Endodermal cell (in vitro differentiated cells): Measurements from ENCODE around the gene LPAR5. TPM values are rescaled to one million over a fixed set of nuclear protein-coding genes. Genes with fewer than 3 reads are reported as not detected.

ENCODE experiments used
- DNase-seq: peaks from one replicate; pipeline ENCODE4 v3.0.0-alpha.2; 2017
- H3K27ac ChIP-seq: 2 replicates; pipeline ENCODE4 v1.5.1; 2013; ENCODE audit warnings: mild to moderate bottlenecking, low read depth, low read length, moderate library complexity
- H3K27me3 ChIP-seq: 2 replicates; pipeline ENCODE4 v1.6.1; 2013; ENCODE audit warnings: mild to moderate bottlenecking, low read length, moderate library complexity; ENCODE audit not compliant: insufficient read depth, control insufficient read depth, poor library complexity, severe bottlenecking
- H3K36me3 ChIP-seq: 2 replicates; pipeline ENCODE4 v1.7.0; 2013; ENCODE audit warnings: mild to moderate bottlenecking, low read length, moderate library complexity; ENCODE audit not compliant: control insufficient read depth, insufficient read depth
- H3K4me1 ChIP-seq: one replicate; pipeline ENCODE4 v1.7.0; 2013; ENCODE audit warnings: low read length; ENCODE audit not compliant: control insufficient read depth, insufficient read depth
- H3K4me3 ChIP-seq: 2 replicates; pipeline ENCODE4 v1.5.1; 2013; ENCODE audit warnings: mild to moderate bottlenecking, low read length, moderate library complexity
- H3K9ac ChIP-seq: 2 replicates; pipeline ENCODE4 v1.6.1; 2013; ENCODE audit warnings: mild to moderate bottlenecking, low read length, moderate library complexity; ENCODE audit not compliant: poor library complexity, severe bottlenecking; ENCODE audit errors: extremely low read depth
- H3K9me3 ChIP-seq: 2 replicates; pipeline ENCODE4 v1.6.1; 2013; ENCODE audit warnings: mild to moderate bottlenecking, low read length, moderate library complexity; ENCODE audit not compliant: control insufficient read depth
- H3K27ac Mint-ChIP-seq: 2 replicates; pipeline ENCODE4 v1.8.0; 2020; ENCODE audit warnings: mixed read lengths
- H3K27me3 Mint-ChIP-seq: 2 replicates; pipeline ENCODE4 v1.8.0; 2021; ENCODE audit warnings: mild to moderate bottlenecking, mixed read lengths; ENCODE audit not compliant: insufficient read depth
- H3K36me3 Mint-ChIP-seq: 2 replicates; pipeline ENCODE4 v1.8.0; 2020; ENCODE audit warnings: low read depth, mixed read lengths
- H3K4me1 Mint-ChIP-seq: 2 replicates; pipeline ENCODE4 v1.8.0; 2020; ENCODE audit warnings: mixed read lengths
- H3K4me3 Mint-ChIP-seq: 2 replicates; pipeline ENCODE4 v1.8.0; 2020; ENCODE audit warnings: mild to moderate bottlenecking, moderate library complexity, mixed read lengths
- H3K9me3 Mint-ChIP-seq: 2 replicates; pipeline ENCODE4 v1.8.0; 2020; ENCODE audit warnings: mild to moderate bottlenecking, mixed read lengths
- CTCF ChIP-seq: fragments of 200-600 bp; sonication (generic); conservative IDR thresholded peaks from 2 replicates; pipeline ENCODE4 v1.5.0; 2021; ENCODE audit warnings: antibody characterized with exemption, mild to moderate bottlenecking
- WGBS, 2 experiments: methylation state at CpG; one replicate each; pipeline versions ENCODE4 v1.1.5 to v1.1.7; 2013; ENCODE audit warnings: missing lambda C conversion rate in 2 of 2, mixed read lengths in 1 of 2; ENCODE audit not compliant: insufficient coverage in 1 of 2, insufficient read length in 1 of 2; 5-methylcytosine and 5-hydroxymethylcytosine counted together
- total RNA-seq, 2 donors: library from RNA; stranded (reverse); fragmentation: NEBNext Ultra II Directional in 1 of 2; extraction: Animal tissue kit (Norgen Biotek cat#: 25700) in 1 of 2; gene quantifications; 2 replicates in 1 of 2; 3 replicates in 1 of 2; pipeline ENCODE4 v1.2.1, GENCODE V29; 2021

LPAR5 gene
- total RNA-seq, 2 donors from 2014 or later: 0.24 to 0.73 TPM

GRCh38 chr12:6613776-6614512 lies 21.8 kb downstream of the LPAR5 start:
- Histone ChIP-seq H3K4me3 (no peak overlapping the region), H3K36me3 (no peaks in the 10 kb centered on the region), H3K9ac (peak overlapping the region; percentile 30), H3K27ac (peak overlapping the region; percentile 93), H3K4me1 (peaks cover 14% of the 10 kb centered on the region), H3K9me3 (no peaks in the 10 kb centered on the region), H3K27me3 (peaks cover under 1% of the 10 kb centered on the region)
- Mint-ChIP-seq H3K9me3 (no peaks in the 10 kb centered on the region), H3K36me3 (no peaks in the 10 kb centered on the region), H3K4me1 (peaks cover 26% of the 10 kb centered on the region), H3K27me3 (peaks cover 7% of the 10 kb centered on the region), H3K27ac (peak overlapping the region; percentile 71), H3K4me3 (peak overlapping the region; percentile 40)
- peak; percentile 99 for DNase-seq
- peak; percentile 65 for TF ChIP-seq CTCF
- WGBS, 2 experiments: 16 to 19% methylated on average over 11 to 18 of the region's 21 CpGs

- Mint-ChIP-seq H3K4me3 (peak overlapping the region; percentile 40), H3K27ac (peak overlapping the region; percentile 77), H3K4me1 (peaks cover 26% of the 10 kb centered on the region), H3K9me3 (no peaks in the 10 kb centered on the region), H3K27me3 (no peaks in the 10 kb centered on the region), H3K36me3 (no peaks in the 10 kb centered on the region)
- Histone ChIP-seq H3K36me3 (no peaks in the 10 kb centered on the region), H3K4me3 (peak overlapping the region; percentile 68), H3K9ac (peak overlapping the region; percentile 32), H3K27ac (peak overlapping the region; percentile 95), H3K9me3 (no peaks in the 10 kb centered on the region), H3K27me3 (no peaks in the 10 kb centered on the region), H3K4me1 (peaks cover 14% of the 10 kb centered on the region)
- peak; percentile 79 for DNase-seq
- 6 to 28% methylated on average over 3 to 15 of the region's 17 CpGs for WGBS, 2 experiments
- peak; percentile 9 for TF ChIP-seq CTCF
These were observed 22.6 kb downstream of the LPAR5 start for GRCh38 chr12:6613015-6613775.

- H3K27me3 Mint-ChIP-seq: no peaks in the 10 kb centered on the region
- H3K36me3 Mint-ChIP-seq: no peaks in the 10 kb centered on the region
- peak overlapping the region; percentile 40 for H3K4me3 Mint-ChIP-seq
- H3K36me3 ChIP-seq: no peaks in the 10 kb centered on the region
- no peaks in the 10 kb centered on the region for H3K27me3 ChIP-seq
- peaks cover 26% of the 10 kb centered on the region for H3K4me1 Mint-ChIP-seq
- peaks cover 14% of the 10 kb centered on the region for H3K4me1 ChIP-seq
- 70 to 76% methylated on average over 7 of the region's 7 CpGs for WGBS, 2 experiments
- H3K27ac Mint-ChIP-seq: no peak overlapping the region
- peak overlapping the region; percentile 95 for H3K27ac ChIP-seq
- no peak for DNase-seq
- H3K4me3 ChIP-seq: no peak overlapping the region
- no peak for TF ChIP-seq CTCF
- no peak overlapping the region for H3K9ac ChIP-seq
- H3K9me3 Mint-ChIP-seq: no peaks in the 10 kb centered on the region
- H3K9me3 ChIP-seq: no peaks in the 10 kb centered on the region
These were observed 23.1 kb downstream of the LPAR5 start for GRCh38 chr12:6612652-6613014.
